Measurements from ENCODE around the gene TEX264. TPM values are rescaled to one million over a fixed set of nuclear protein-coding genes. Genes with fewer than 3 reads are reported as not detected.

Gene TEX264
- polyA plus RNA-seq, 1 donor from 2014 or later: 35.4 TPM

DNA sequence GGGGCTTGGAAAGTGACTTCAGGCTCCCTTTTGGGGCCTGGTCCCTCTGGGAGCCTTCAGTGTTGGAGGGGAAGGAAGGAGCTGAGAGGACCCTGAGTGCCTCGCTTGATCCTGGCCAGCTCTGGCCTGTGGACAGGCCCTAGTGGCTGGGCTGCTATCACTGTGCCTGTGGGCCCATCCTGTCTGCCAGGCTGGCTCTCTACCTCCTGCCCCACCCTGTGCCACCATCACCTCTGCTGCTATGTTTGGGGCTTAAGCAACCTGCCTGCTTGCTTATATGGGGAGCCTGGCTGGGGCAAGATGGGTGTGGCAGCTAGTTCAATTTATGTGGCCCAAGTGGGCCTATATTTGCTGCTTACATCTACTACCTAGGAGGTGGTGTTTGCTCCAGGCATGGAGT is 7.1 kb downstream of the TEX264 start:
- Histone ChIP-seq H2AFZ (ENCODE audit: low read depth, low read length) (no peak overlapping the region), H3K4me2 (ENCODE audit: low read length) (no peak overlapping the region), H3K9me2 (ENCODE audit: insufficient read depth, low read length) (no peaks in the 10 kb centered on the region), H3K4me3 (ENCODE audit: low read length) (no peak overlapping the region), H3K9ac (ENCODE audit: low read length) (no peak overlapping the region), H3K27ac (ENCODE audit: low read length) (no peak overlapping the region), H3K79me2 (replicated peaks; ENCODE audit: insufficient read depth, low read length) (no peaks in the 10 kb centered on the region), H3K9me3 (ENCODE audit: low read length) (no peaks in the 10 kb centered on the region), H4K20me1 (ENCODE audit: insufficient read depth) (no peaks in the 10 kb centered on the region), H3F3A (ENCODE audit: insufficient read depth, low read length, poor library complexity, severe bottlenecking) (no peaks in the 10 kb centered on the region), H3K36me3 (ENCODE audit: insufficient read depth, low read length) (no peaks in the 10 kb centered on the region), H3K27me3 (ENCODE audit: insufficient read depth, low read depth, low read length) (no peaks in the 10 kb centered on the region)
- no peak for TF ChIP-seq EP300 (conservative IDR thresholded peaks at IDR 0.05; ENCODE audit: poor library complexity, severe bottlenecking)
- no peak for TF ChIP-seq CTCF (IDR thresholded peaks at IDR 0.05; ENCODE audit: poor library complexity, severe bottlenecking)
- no peak for TF ChIP-seq EZH2 (IDR thresholded peaks at IDR 0.05; ENCODE audit: borderline replicate concordance, insufficient read depth, low read length, poor library complexity, severe bottlenecking)
- no peak for TF ChIP-seq RAD21 (conservative IDR thresholded peaks at IDR 0.05)
- no peak for TF ChIP-seq MXI1 (conservative IDR thresholded peaks at IDR 0.05; ENCODE audit: poor library complexity, severe bottlenecking)
- TF ChIP-seq SMC3 (conservative IDR thresholded peaks at IDR 0.05; ENCODE audit: poor library complexity): no peak
- no peak for TF ChIP-seq POLR2AphosphoS5 (IDR thresholded peaks at IDR 0.05)
- no peak for TF ChIP-seq TAF1 (IDR thresholded peaks at IDR 0.05; ENCODE audit: low read depth)
- TF ChIP-seq REST (IDR thresholded peaks at IDR 0.05; ENCODE audit: borderline replicate concordance): no peak

DNA sequence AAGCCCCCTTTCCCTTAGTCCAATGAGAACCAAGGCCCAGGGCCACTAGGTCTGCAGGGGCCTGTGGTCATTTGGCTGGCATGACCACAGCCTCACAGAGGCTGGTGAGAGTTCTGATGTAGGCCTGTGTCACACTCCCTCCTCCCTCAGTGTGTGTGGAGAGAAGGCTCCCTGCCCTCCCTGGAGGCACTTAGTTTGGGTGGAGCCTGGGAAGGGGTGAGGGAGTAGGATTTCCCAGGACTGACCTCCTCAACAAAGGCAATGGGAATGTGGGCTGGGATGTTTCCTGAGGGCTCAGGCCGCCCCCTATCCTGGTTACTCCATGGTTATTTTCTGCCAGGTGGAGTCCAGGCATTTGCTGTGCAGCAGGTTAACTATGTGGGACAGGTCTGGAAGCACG is 7.6 kb downstream of the TEX264 start:
- H3K27ac ChIP-seq (ENCODE audit: low read length): no peak overlapping the region
- H3K4me2 ChIP-seq (ENCODE audit: low read length): no peak overlapping the region
- H3K27me3 ChIP-seq (ENCODE audit: insufficient read depth, low read depth, low read length): no peaks in the 10 kb centered on the region
- TF ChIP-seq RAD21 (conservative IDR thresholded peaks at IDR 0.05) (no peak), SMC3 (conservative IDR thresholded peaks at IDR 0.05; ENCODE audit: poor library complexity) (no peak), CTCF (IDR thresholded peaks at IDR 0.05; ENCODE audit: poor library complexity, severe bottlenecking) (no peak), REST (IDR thresholded peaks at IDR 0.05; ENCODE audit: borderline replicate concordance) (no peak), EP300 (conservative IDR thresholded peaks at IDR 0.05; ENCODE audit: poor library complexity, severe bottlenecking) (no peak)
- no peaks in the 10 kb centered on the region for H3K79me2 ChIP-seq (replicated peaks; ENCODE audit: insufficient read depth, low read length)
- no peaks in the 10 kb centered on the region for H3K9me3 ChIP-seq (ENCODE audit: low read length)
- H3F3A ChIP-seq (ENCODE audit: insufficient read depth, low read length, poor library complexity, severe bottlenecking): no peaks in the 10 kb centered on the region
- no peaks in the 10 kb centered on the region for H3K9me2 ChIP-seq (ENCODE audit: insufficient read depth, low read length)
- no peak overlapping the region for H2AFZ ChIP-seq (ENCODE audit: low read depth, low read length)
- H4K20me1 ChIP-seq (ENCODE audit: insufficient read depth): no peaks in the 10 kb centered on the region
- H3K4me3 ChIP-seq (ENCODE audit: low read length): no peak overlapping the region
- no peak overlapping the region for H3K9ac ChIP-seq (ENCODE audit: low read length)
- H3K36me3 ChIP-seq (ENCODE audit: insufficient read depth, low read length): no peaks in the 10 kb centered on the region
